ENCODE data around the gene SRSF5. TPM values are rescaled to one million over a fixed set of nuclear protein-coding genes. Genes with fewer than 3 reads are reported as not detected.

The SRSF5 gene
- total RNA-seq, 1 experiment from 2014 or later, result 395 TPM

- no TSS peak for BruUV-seq (replicated peaks)
- DNase-seq, result no peak
- no peak overlapping the region for H3K4me2 ChIP-seq
- no peaks in the 10 kb centered on the region for H3K4me1 ChIP-seq (replicated peaks; ENCODE audit: insufficient read depth)
- no peak for TF ChIP-seq EZH2 (IDR thresholded peaks at IDR 0.05; ENCODE audit: low read depth)
- TF ChIP-seq, protein P1, sequence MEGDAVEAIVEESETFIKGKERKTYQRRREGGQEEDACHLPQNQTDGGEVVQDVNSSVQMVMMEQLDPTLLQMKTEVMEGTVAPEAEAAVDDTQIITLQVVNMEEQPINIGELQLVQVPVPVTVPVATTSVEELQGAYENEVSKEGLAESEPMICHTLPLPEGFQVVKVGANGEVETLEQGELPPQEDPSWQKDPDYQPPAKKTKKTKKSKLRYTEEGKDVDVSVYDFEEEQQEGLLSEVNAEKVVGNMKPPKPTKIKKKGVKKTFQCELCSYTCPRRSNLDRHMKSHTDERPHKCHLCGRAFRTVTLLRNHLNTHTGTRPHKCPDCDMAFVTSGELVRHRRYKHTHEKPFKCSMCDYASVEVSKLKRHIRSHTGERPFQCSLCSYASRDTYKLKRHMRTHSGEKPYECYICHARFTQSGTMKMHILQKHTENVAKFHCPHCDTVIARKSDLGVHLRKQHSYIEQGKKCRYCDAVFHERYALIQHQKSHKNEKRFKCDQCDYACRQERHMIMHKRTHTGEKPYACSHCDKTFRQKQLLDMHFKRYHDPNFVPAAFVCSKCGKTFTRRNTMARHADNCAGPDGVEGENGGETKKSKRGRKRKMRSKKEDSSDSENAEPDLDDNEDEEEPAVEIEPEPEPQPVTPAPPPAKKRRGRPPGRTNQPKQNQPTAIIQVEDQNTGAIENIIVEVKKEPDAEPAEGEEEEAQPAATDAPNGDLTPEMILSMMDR (conservative IDR thresholded peaks at IDR 0.05), result no peak
- no peaks in the 10 kb centered on the region for H3F3A ChIP-seq (ENCODE audit: insufficient read depth, low read depth)
- no peak overlapping the region for H3K4me3 ChIP-seq
- POLR2A ChIA-PET (ENCODE audit: unreplicated experiment), result no interaction called here
- H3K27me3 ChIP-seq (ENCODE audit: insufficient read depth, low read depth), result 0 out of 2 replicates have a peak, but pooled peaks cover 4% of the 10 kb centered on the region
- no peaks in the 10 kb centered on the region for H4K20me1 ChIP-seq (ENCODE audit: insufficient read depth)
- no peaks in the 10 kb centered on the region for H3K36me3 ChIP-seq (ENCODE audit: low read depth)
- H3K9me3 ChIP-seq (ENCODE audit: insufficient read depth, low read depth), result no peaks in the 10 kb centered on the region
- no peaks in the 10 kb centered on the region for H3K9me2 ChIP-seq (ENCODE audit: insufficient read depth)
- no peaks in the 10 kb centered on the region for H3K79me2 ChIP-seq (ENCODE audit: low read depth)
- CTCF ChIA-PET, result no interaction called here
- intact Hi-C loops (cut with micrococcal nuclease; ENCODE audit: unreplicated experiment), result no loop called here
- no peak overlapping the region for H2AFZ ChIP-seq
- H3K27ac ChIP-seq, result no peak overlapping the region
These were observed 38.0 kb downstream of the SRSF5 start for GRCh38 chr14:69804902-69805301.

- peaks cover 4% of the 10 kb centered on the region; the same call in 1 of the 2 replicates for H3K27me3 ChIP-seq (ENCODE audit: insufficient read depth, low read depth)
- H3K9me3 ChIP-seq (ENCODE audit: insufficient read depth, low read depth), result no peaks in the 10 kb centered on the region
- no peak overlapping the region for H3K27ac ChIP-seq
- no peak for TF ChIP-seq EZH2 (IDR thresholded peaks at IDR 0.05; ENCODE audit: low read depth)
- TF ChIP-seq, protein P1 (conservative IDR thresholded peaks at IDR 0.05), result no peak
- ChIA-PET POLR2A (ENCODE audit: unreplicated experiment) (no interaction called here), CTCF (interaction anchor here (0.7 kb wide), 1 partner anchor 66 kb away, joined by 4 read pairs; no protein-coding TSS in a partner anchor)
- no peaks in the 10 kb centered on the region for H3F3A ChIP-seq (ENCODE audit: insufficient read depth, low read depth)
- H2AFZ ChIP-seq, result no peak overlapping the region
- H3K9me2 ChIP-seq (ENCODE audit: insufficient read depth), result no peaks in the 10 kb centered on the region
- no peak overlapping the region for H3K4me3 ChIP-seq
- BruUV-seq (replicated peaks), result no TSS peak
- no peaks in the 10 kb centered on the region for H3K79me2 ChIP-seq (ENCODE audit: low read depth)
- DNase-seq, result no peak
- H3K4me2 ChIP-seq, result no peak overlapping the region
- intact Hi-C loops (cut with micrococcal nuclease; ENCODE audit: unreplicated experiment), result no loop called here
- no peaks in the 10 kb centered on the region for H4K20me1 ChIP-seq (ENCODE audit: insufficient read depth)
- no peaks in the 10 kb centered on the region for H3K36me3 ChIP-seq (ENCODE audit: low read depth)
- H3K4me1 ChIP-seq (replicated peaks; ENCODE audit: insufficient read depth), result no peaks in the 10 kb centered on the region
These were observed 40.2 kb downstream of the SRSF5 start for GRCh38 chr14:69807192-69807591.

DNA sequence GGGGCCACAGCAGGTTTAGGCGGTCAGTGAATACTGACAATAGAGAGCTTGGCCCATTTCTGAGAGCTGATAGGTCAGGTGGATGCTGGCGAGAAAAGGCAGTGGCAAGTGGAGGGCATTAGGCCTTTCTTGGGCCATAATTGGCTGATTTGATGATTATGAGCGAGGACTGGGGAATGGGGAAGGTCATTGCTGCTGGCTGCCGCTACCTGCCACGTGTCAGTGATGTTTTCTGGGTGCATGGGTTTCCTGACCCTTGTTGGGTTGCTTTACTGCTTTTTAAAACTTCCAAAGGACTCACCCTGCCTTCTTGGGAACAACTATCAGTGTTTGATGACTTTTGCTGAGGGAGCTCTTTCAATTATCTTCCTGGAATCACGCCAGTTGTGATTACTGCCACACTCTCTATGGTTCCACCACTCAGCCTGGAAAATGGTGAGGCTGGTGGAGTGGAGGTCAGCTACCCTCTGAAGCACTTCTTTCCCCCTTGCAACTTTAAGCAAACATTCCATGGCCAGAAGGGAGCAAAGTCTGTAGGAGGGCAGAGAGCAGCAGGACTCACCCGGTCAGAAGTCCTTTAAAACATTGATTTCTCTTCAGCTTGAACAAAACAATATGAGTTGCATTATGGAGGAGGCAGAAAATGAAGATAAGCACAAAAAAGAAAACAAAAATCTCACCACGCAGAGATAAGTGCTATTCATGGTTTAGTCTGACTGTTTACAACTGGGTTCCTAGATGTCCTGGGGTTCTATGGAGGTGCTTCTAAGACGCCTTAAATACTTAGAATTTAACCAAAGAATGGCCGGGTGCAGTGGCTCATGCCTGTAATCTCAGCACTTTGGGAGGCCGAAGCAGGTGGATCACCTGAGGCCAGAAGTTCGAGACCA, 42.2 kb downstream of the SRSF5 start:
- TF ChIP-seq, protein P1 (conservative IDR thresholded peaks at IDR 0.05), result no peak
- no peaks in the 10 kb centered on the region for H3K79me2 ChIP-seq (ENCODE audit: low read depth)
- CTCF ChIA-PET, result interaction anchor here (0.7 kb wide), 1 partner anchor 409 kb away, joined by 5 read pairs; no protein-coding TSS in a partner anchor
- POLR2A ChIA-PET (ENCODE audit: unreplicated experiment), result no interaction called here
- H4K20me1 ChIP-seq (ENCODE audit: insufficient read depth), result no peaks in the 10 kb centered on the region
- intact Hi-C loops (cut with micrococcal nuclease; ENCODE audit: unreplicated experiment), result no loop called here
- H3K9me3 ChIP-seq (ENCODE audit: insufficient read depth, low read depth), result no peaks in the 10 kb centered on the region; the same call in 1 of the 2 replicates
- H3K27me3 ChIP-seq (ENCODE audit: insufficient read depth, low read depth), result peaks cover 13% of the 10 kb centered on the region; the same call in 1 of the 2 replicates
- no peak overlapping the region for H3K4me3 ChIP-seq
- no peaks in the 10 kb centered on the region for H3K4me1 ChIP-seq (replicated peaks; ENCODE audit: insufficient read depth)
- no peak overlapping the region for H3K4me2 ChIP-seq
- no peaks in the 10 kb centered on the region for H3K9me2 ChIP-seq (ENCODE audit: insufficient read depth)
- no peaks in the 10 kb centered on the region for H3K36me3 ChIP-seq (ENCODE audit: low read depth)
- H3F3A ChIP-seq (ENCODE audit: insufficient read depth, low read depth), result no peaks in the 10 kb centered on the region
- H2AFZ ChIP-seq, result no peak overlapping the region
- no peak overlapping the region for H3K27ac ChIP-seq
- no TSS peak for BruUV-seq (replicated peaks)
- no peak for DNase-seq
